ENCODE results near the gene RPL37A.

DNA sequence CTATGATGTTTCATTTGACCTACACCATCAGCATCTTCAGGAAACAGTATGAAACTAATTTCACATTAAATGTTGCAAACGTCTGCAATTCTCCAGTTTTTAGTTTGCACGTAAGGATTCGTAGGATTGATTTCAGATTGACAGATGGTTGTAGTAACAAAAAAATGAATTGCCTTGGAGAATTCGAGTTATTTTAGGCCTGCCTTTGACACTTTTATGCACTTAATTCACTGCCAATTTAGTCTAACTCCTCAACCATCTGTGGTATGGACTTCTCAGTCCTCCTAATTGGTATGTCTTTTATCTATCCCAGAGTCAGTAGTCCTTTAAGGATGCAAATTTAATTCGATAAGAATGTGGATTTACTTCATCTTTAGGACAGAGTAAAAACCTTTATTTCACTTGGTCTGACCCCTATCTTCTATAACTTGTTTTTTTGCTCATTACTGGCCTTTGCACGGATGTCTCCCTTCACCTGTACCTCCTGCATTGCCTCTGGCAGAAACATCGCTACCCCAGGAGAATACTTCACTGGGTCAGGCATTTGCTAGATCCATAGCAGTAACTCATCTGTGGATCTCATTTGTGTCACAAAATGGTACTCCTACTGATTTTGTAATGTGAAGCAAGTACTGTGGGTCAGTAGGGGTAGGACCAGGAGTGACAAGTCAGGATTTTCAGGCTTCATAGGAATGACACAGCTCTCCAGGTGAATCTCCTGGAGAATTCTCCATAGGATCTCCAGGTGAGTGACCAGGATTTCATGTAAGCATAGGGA lies 3.9 kb downstream of the RPL37A start:
- TF ChIP-seq OTX1 (CRISPR knock-in tag; IDR thresholded peaks at IDR 0.05): no peak
- no peak for TF ChIP-seq RAD21 (CRISPR knock-in tag; conservative IDR thresholded peaks at IDR 0.05 in 1 of 2, IDR thresholded peaks at IDR 0.05 in 1 of 2)
- no peak for TF ChIP-seq EHMT2 (IDR thresholded peaks at IDR 0.05)
- TF ChIP-seq CCAR2 (IDR thresholded peaks at IDR 0.05; ENCODE audit: low read depth, low read length): no peak
- no peak for TF ChIP-seq ZNF766 (CRISPR knock-in tag; conservative IDR thresholded peaks at IDR 0.05)
- TF ChIP-seq, protein P1, sequence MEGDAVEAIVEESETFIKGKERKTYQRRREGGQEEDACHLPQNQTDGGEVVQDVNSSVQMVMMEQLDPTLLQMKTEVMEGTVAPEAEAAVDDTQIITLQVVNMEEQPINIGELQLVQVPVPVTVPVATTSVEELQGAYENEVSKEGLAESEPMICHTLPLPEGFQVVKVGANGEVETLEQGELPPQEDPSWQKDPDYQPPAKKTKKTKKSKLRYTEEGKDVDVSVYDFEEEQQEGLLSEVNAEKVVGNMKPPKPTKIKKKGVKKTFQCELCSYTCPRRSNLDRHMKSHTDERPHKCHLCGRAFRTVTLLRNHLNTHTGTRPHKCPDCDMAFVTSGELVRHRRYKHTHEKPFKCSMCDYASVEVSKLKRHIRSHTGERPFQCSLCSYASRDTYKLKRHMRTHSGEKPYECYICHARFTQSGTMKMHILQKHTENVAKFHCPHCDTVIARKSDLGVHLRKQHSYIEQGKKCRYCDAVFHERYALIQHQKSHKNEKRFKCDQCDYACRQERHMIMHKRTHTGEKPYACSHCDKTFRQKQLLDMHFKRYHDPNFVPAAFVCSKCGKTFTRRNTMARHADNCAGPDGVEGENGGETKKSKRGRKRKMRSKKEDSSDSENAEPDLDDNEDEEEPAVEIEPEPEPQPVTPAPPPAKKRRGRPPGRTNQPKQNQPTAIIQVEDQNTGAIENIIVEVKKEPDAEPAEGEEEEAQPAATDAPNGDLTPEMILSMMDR (IDR thresholded peaks at IDR 0.05 in 2 of 3, conservative IDR thresholded peaks at IDR 0.05 in 1 of 3; ENCODE audit: insufficient read depth in 2 of 3, low read depth in 1 of 3, low read length in 3 of 3): no peak
- no peak for TF ChIP-seq SP1 (CRISPR knock-in tag; IDR thresholded peaks at IDR 0.05)
- TF ChIP-seq, protein P2, sequence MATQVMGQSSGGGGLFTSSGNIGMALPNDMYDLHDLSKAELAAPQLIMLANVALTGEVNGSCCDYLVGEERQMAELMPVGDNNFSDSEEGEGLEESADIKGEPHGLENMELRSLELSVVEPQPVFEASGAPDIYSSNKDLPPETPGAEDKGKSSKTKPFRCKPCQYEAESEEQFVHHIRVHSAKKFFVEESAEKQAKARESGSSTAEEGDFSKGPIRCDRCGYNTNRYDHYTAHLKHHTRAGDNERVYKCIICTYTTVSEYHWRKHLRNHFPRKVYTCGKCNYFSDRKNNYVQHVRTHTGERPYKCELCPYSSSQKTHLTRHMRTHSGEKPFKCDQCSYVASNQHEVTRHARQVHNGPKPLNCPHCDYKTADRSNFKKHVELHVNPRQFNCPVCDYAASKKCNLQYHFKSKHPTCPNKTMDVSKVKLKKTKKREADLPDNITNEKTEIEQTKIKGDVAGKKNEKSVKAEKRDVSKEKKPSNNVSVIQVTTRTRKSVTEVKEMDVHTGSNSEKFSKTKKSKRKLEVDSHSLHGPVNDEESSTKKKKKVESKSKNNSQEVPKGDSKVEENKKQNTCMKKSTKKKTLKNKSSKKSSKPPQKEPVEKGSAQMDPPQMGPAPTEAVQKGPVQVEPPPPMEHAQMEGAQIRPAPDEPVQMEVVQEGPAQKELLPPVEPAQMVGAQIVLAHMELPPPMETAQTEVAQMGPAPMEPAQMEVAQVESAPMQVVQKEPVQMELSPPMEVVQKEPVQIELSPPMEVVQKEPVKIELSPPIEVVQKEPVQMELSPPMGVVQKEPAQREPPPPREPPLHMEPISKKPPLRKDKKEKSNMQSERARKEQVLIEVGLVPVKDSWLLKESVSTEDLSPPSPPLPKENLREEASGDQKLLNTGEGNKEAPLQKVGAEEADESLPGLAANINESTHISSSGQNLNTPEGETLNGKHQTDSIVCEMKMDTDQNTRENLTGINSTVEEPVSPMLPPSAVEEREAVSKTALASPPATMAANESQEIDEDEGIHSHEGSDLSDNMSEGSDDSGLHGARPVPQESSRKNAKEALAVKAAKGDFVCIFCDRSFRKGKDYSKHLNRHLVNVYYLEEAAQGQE (IDR thresholded peaks at IDR 0.05; ENCODE audit: borderline replicate concordance): no peak
- TF ChIP-seq, protein P2 (CRISPR knock-in tag; IDR thresholded peaks at IDR 0.05; ENCODE audit: low read depth): no peak
- no peak for TF ChIP-seq RCOR1 (IDR thresholded peaks at IDR 0.05; ENCODE audit: borderline replicate concordance in 1 of 2, low read depth in 2 of 2, low read length in 2 of 2)
